Adrenal gland (tissue), 5 donors: Measurements from ENCODE around the gene BTBD9.

Experiments
- POLR2A ChIP-seq, 2 donors: fragments of 450-650 bp; IDR thresholded peaks; one replicate each; pipeline ENCODE4 v1.6.1; 2017; ENCODE audit warnings: antibody characterized with exemption in 2 of 2, mild to moderate bottlenecking in 2 of 2, moderate library complexity in 1 of 2
- TF ChIP-seq, protein P1 (sequence below), 6 experiments: fragments of 450-650 bp in 4 of 6; fragments of 200-600 bp in 2 of 6; sonication (generic) in 1 of 6; IDR thresholded peaks; 1 replicate in 5 of 6; 2 replicates in 1 of 6; pipeline versions ENCODE4 v1.5.1 to v1.8.0; 2016 to 2021; ENCODE audit warnings: antibody characterized with exemption in 6 of 6, mild to moderate bottlenecking in 2 of 6, moderate library complexity in 1 of 6
- donor health status: DM: no; HTN: no; CAD: no.

DNA sequence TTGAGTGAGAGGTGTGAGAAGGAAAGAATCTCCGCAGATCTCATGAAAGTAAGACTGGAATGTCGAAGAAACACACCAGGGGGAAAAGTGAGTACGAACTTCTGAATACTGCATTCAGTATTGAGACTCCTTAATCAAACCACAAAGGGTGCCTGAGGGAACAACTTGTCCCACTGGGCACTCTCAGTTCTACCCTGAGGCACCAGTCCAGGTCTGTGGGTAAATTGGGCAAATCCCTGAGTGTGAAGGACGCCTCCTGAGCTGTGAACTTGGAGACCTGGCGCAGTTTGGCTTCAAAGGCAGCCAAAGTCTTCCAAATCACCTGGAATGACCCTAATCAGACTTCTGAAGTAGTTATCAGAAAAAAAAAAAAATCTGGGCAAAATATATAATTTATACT, 329.7 kb downstream of the BTBD9 start:
- no peak for TF ChIP-seq POLR2A (IDR thresholded peaks at IDR 0.05)
- TF ChIP-seq, protein P1, sequence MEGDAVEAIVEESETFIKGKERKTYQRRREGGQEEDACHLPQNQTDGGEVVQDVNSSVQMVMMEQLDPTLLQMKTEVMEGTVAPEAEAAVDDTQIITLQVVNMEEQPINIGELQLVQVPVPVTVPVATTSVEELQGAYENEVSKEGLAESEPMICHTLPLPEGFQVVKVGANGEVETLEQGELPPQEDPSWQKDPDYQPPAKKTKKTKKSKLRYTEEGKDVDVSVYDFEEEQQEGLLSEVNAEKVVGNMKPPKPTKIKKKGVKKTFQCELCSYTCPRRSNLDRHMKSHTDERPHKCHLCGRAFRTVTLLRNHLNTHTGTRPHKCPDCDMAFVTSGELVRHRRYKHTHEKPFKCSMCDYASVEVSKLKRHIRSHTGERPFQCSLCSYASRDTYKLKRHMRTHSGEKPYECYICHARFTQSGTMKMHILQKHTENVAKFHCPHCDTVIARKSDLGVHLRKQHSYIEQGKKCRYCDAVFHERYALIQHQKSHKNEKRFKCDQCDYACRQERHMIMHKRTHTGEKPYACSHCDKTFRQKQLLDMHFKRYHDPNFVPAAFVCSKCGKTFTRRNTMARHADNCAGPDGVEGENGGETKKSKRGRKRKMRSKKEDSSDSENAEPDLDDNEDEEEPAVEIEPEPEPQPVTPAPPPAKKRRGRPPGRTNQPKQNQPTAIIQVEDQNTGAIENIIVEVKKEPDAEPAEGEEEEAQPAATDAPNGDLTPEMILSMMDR (IDR thresholded peaks at IDR 0.05): no peak
